Naive thymus-derived CD4-positive, alpha-beta T cell (primary cell): ENCODE data around the gene GPR107. TPM values are rescaled to one million over a fixed set of nuclear protein-coding genes. Genes with fewer than 3 reads are reported as not detected.

Experiments used
- ATAC-seq: fragments of 150-1000 bp; cut with Tn5 transposase; 2 replicates; pipeline ENCODE4 v1.10.0; 2021; ENCODE audit warnings: mild to moderate bottlenecking, moderate library complexity
- CTCF ChIA-PET: fragments of 350-600 bp; sonication (Branson Sonifier 250); formaldehyde crosslinking; loops from one replicate; lab custom pipeline; 2021; ENCODE audit warnings: antibody characterized with exemption; lab: Charles Lee
- POLR2A ChIA-PET: fragments of 350-600 bp; sonication (Branson Sonifier 250); formaldehyde crosslinking; loops from one replicate; lab custom pipeline; 2021; ENCODE audit warnings: antibody characterized with exemption, inconsistent platforms; lab: Charles Lee
- DNase-seq, 9 donors: peaks; one replicate each; pipeline versions ENCODE4 v3.0.0 to v3.0.0-alpha.2; 2020 to 2022; ENCODE audit warnings: mixed read lengths in 1 of 9
- H3K27ac ChIP-seq: one replicate; pipeline ENCODE4 v1.7.0; 2013; ENCODE audit warnings: mild to moderate bottlenecking, low read depth, low read length, moderate library complexity
- H3K27me3 ChIP-seq, 2 donors: one replicate each; pipeline ENCODE4 v1.7.0; 2013; ENCODE audit warnings: low read length in 2 of 2, mild to moderate bottlenecking in 2 of 2, moderate library complexity in 2 of 2; ENCODE audit not compliant: control insufficient read depth in 2 of 2, insufficient read depth in 2 of 2
- H3K36me3 ChIP-seq, 3 experiments: 1 replicate in 2 of 3; 2 replicates in 1 of 3; pipeline ENCODE4 v1.7.0; 2013; ENCODE audit warnings: low read length in 3 of 3, mild to moderate bottlenecking in 3 of 3, moderate library complexity in 1 of 3; ENCODE audit not compliant: insufficient read depth in 3 of 3, control insufficient read depth in 2 of 3
- H3K4me1 ChIP-seq, 2 donors: one replicate each; pipeline ENCODE4 v1.7.0; 2013; ENCODE audit warnings: low read length in 2 of 2, mild to moderate bottlenecking in 2 of 2, moderate library complexity in 1 of 2; ENCODE audit not compliant: control insufficient read depth in 2 of 2, insufficient read depth in 2 of 2
- H3K4me3 ChIP-seq: 2 replicates; pipeline ENCODE4 v1.7.0; 2013; ENCODE audit warnings: mild to moderate bottlenecking, low read length
- H3K9me3 ChIP-seq, 3 experiments: 1 replicate in 2 of 3; 2 replicates in 1 of 3; pipeline ENCODE4 v1.7.0; 2013; ENCODE audit warnings: low read length in 3 of 3; ENCODE audit not compliant: control insufficient read depth in 2 of 3
- H3K27ac Mint-ChIP-seq, 9 donors: one replicate each; pipeline ENCODE4 v1.8.0; 2020 to 2022; ENCODE audit warnings: mixed read lengths in 9 of 9, mild to moderate bottlenecking in 8 of 9, moderate library complexity in 5 of 9, inconsistent platforms in 2 of 9
- H3K27me3 Mint-ChIP-seq, 5 donors: one replicate each; pipeline ENCODE4 v1.8.0; 2021 to 2022; ENCODE audit warnings: mixed read lengths in 5 of 5, mild to moderate bottlenecking in 1 of 5
- H3K36me3 Mint-ChIP-seq, 5 donors: one replicate each; pipeline ENCODE4 v1.8.0; 2020 to 2022; ENCODE audit warnings: mixed read lengths in 5 of 5, mild to moderate bottlenecking in 3 of 5, inconsistent platforms in 1 of 5
- H3K4me1 Mint-ChIP-seq, 7 donors: one replicate each; pipeline ENCODE4 v1.8.0; 2020 to 2022; ENCODE audit warnings: mixed read lengths in 7 of 7, mild to moderate bottlenecking in 3 of 7, inconsistent platforms in 1 of 7
- H3K4me3 Mint-ChIP-seq, 10 donors: one replicate each; pipeline ENCODE4 v1.8.0; 2020 to 2022; ENCODE audit warnings: mild to moderate bottlenecking in 10 of 10, mixed read lengths in 10 of 10, moderate library complexity in 6 of 10, inconsistent platforms in 2 of 10
- H3K9me3 Mint-ChIP-seq, 11 donors: one replicate each; pipeline ENCODE4 v1.8.0; 2020 to 2022; ENCODE audit warnings: mixed read lengths in 11 of 11, mild to moderate bottlenecking in 4 of 11, inconsistent platforms in 1 of 11, moderate library complexity in 1 of 11
- intact Hi-C, 2 donors: fragments of 100-400 bp; cut with micrococcal nuclease; formaldehyde crosslinking; loops; one replicate each; pipeline ENCODE4 v1.15.1; 2023
- polyA plus RNA-seq, 2 donors: library from polyadenylated mRNA; unstranded; fragments of 300-500 nt; fragmentation: Illumina TruSeq; gene quantifications; one replicate each; pipeline ENCODE4 v1.2.3, GENCODE V29; 2021
- total RNA-seq, 6 experiments: library from RNA in 5 of 6; stranded (reverse) in 5 of 6; gene quantifications; 1 replicate in 5 of 6; 2 replicates in 1 of 6; pipeline ENCODE4 v1.2.3 and lab custom pipeline; 2021 to 2026

The GPR107 gene
- total and polyA plus RNA-seq, 7 experiments from 2014 or later = 2.8 to 24.0 (median 21.9) TPM

- no peaks in the 10 kb centered on the region for H3K36me3 ChIP-seq
- Mint-ChIP-seq H3K9me3 (peaks cover 0 to 2% (median 0%) of the 10 kb centered on the region in 11 donors), H3K4me3 (peak within 1 kb of the TSS; percentile 69 to 88 (median 80)), H3K27me3 (peaks cover 9 to 48% (median 18%) of the 10 kb centered on the region in 5 donors), H3K4me1 (peaks cover 0 to 12% (median 9%) of the 10 kb centered on the region in 7 donors), H3K27ac (peak within 1 kb of the TSS in 1 of 9 donors; percentile 37), H3K36me3 (no peaks in the 10 kb centered on the region)
- intact Hi-C loops = loop anchor here in 1 of 2 donors (5.0 kb wide), 1 partner anchor 45 kb away; no protein-coding TSS in a partner anchor
- DNase-seq = peak in 3 of 9 donors; percentile 4 to 48 (median 7)
- POLR2A ChIA-PET = no interaction called here
- CTCF ChIA-PET = no interaction called here
- peaks cover 0 to 3% of the 10 kb centered on the region in 2 donors for H3K27me3 ChIP-seq
- peaks cover 0 to 5% of the 10 kb centered on the region in 2 donors for H3K4me1 ChIP-seq
- ATAC-seq = peak; percentile 62
- no peaks in the 10 kb centered on the region for H3K9me3 ChIP-seq
- no peak within 1 kb of the TSS for H3K27ac ChIP-seq
- H3K4me3 ChIP-seq = no peak within 1 kb of the TSS
Measured at GRCh38 chr9:130172161-130172857, 118.6 kb downstream of the GPR107 start, which contains the start of gene NCS1. NCS1 (plus strand) TSS chr9:130172404; CDS start chr9:130172664, 260 bp downstream.

GRCh38 chr9:130172858-130173665, 119.4 kb downstream of the GPR107 start:
- H3K27me3 Mint-ChIP-seq = peaks cover 9 to 48% (median 18%) of the 10 kb centered on the region in 5 donors
- Histone ChIP-seq H3K4me3 (no peak overlapping the region), H3K9me3 (no peaks in the 10 kb centered on the region), H3K4me1 (peaks cover 0 to 5% of the 10 kb centered on the region in 2 donors), H3K36me3 (no peaks in the 10 kb centered on the region), H3K27ac (no peak overlapping the region), H3K27me3 (peaks cover 0 to 3% of the 10 kb centered on the region in 2 donors)
- peak in 4 of 9 donors; percentile 4 to 30 (median 9) for DNase-seq
- intact Hi-C loops = loop anchor here in 1 of 2 donors (5.0 kb wide), 1 partner anchor 46 kb away; no protein-coding TSS in a partner anchor
- ChIA-PET POLR2A (interaction anchor here (0.6 kb wide), 1 partner anchor 302 kb away, joined by 3 read pairs; no protein-coding TSS in a partner anchor), CTCF (no interaction called here)
- H3K9me3 Mint-ChIP-seq = peaks cover 0 to 2% (median 0%) of the 10 kb centered on the region in 11 donors
- no peak overlapping the region for H3K27ac Mint-ChIP-seq
- ATAC-seq = peak; percentile 50
- H3K36me3 Mint-ChIP-seq = no peaks in the 10 kb centered on the region
- peak overlapping the region; percentile 52 to 81 (median 70) for H3K4me3 Mint-ChIP-seq
- peaks cover 0 to 12% (median 9%) of the 10 kb centered on the region in 7 donors for H3K4me1 Mint-ChIP-seq

- peaks cover 0 to 5% of the 10 kb centered on the region in 2 donors for H3K4me1 ChIP-seq
- Mint-ChIP-seq H3K36me3 (no peaks in the 10 kb centered on the region), H3K27ac (no peak overlapping the region), H3K9me3 (peaks cover 0 to 2% (median 0%) of the 10 kb centered on the region in 11 donors), H3K4me3 (peak overlapping the region in 9 of 10 donors; percentile 35 to 81 (median 69)), H3K27me3 (peaks cover 9 to 48% (median 18%) of the 10 kb centered on the region in 5 donors), H3K4me1 (peaks cover 0 to 12% (median 9%) of the 10 kb centered on the region in 7 donors)
- no peak overlapping the region for H3K4me3 ChIP-seq
- H3K27me3 ChIP-seq = peaks cover 0 to 3% of the 10 kb centered on the region in 2 donors
- intact Hi-C loops = loop anchor here in 1 of 2 donors (5.0 kb wide), 1 partner anchor 46 kb away; no protein-coding TSS in a partner anchor
- H3K27ac ChIP-seq = no peak overlapping the region
- no peak for DNase-seq
- CTCF ChIA-PET = no interaction called here
- no peaks in the 10 kb centered on the region for H3K36me3 ChIP-seq
- no peaks in the 10 kb centered on the region for H3K9me3 ChIP-seq
- ATAC-seq = no peak
- POLR2A ChIA-PET = no interaction called here
Measured at GRCh38 chr9:130173666-130173983, 119.9 kb downstream of the GPR107 start.

- Mint-ChIP-seq H3K36me3 (no peaks in the 10 kb centered on the region), H3K27ac (no peak overlapping the region), H3K27me3 (peaks cover 9 to 45% (median 18%) of the 10 kb centered on the region in 5 donors), H3K9me3 (peaks cover 0 to under 1% (median 0%) of the 10 kb centered on the region in 11 donors), H3K4me1 (peaks cover 0 to 12% (median 7%) of the 10 kb centered on the region in 7 donors), H3K4me3 (peak overlapping the region in 9 of 10 donors; percentile 16 to 81 (median 62))
- peaks cover 0 to 3% of the 10 kb centered on the region in 2 donors for H3K27me3 ChIP-seq
- H3K27ac ChIP-seq = no peak overlapping the region
- peaks cover 0 to 5% of the 10 kb centered on the region in 2 donors for H3K4me1 ChIP-seq
- no peak for ATAC-seq
- H3K9me3 ChIP-seq = no peaks in the 10 kb centered on the region
- CTCF ChIA-PET = no interaction called here
- POLR2A ChIA-PET = interaction anchor here (0.7 kb wide), 1 partner anchor 21 kb away, joined by 3 read pairs; no protein-coding TSS in a partner anchor
- H3K36me3 ChIP-seq = no peaks in the 10 kb centered on the region
- no peak for DNase-seq
- intact Hi-C loops = loop anchor here in 1 of 2 donors (5.0 kb wide), 1 partner anchor 47 kb away; no protein-coding TSS in a partner anchor
- H3K4me3 ChIP-seq = no peak overlapping the region
Measured at GRCh38 chr9:130174025-130174424, 120.3 kb downstream of the GPR107 start.

GRCh38 chr9:130174920-130175321, 121.2 kb downstream of the GPR107 start:
- H3K9me3 ChIP-seq = no peaks in the 10 kb centered on the region
- peaks cover 0 to 5% of the 10 kb centered on the region in 2 donors for H3K4me1 ChIP-seq
- no peak for DNase-seq
- Mint-ChIP-seq H3K27ac (no peak overlapping the region), H3K4me1 (peaks cover 0 to 12% (median 5%) of the 10 kb centered on the region in 7 donors), H3K9me3 (no peaks in the 10 kb centered on the region), H3K4me3 (peak overlapping the region in 6 of 10 donors; percentile 20 to 69 (median 55)), H3K27me3 (peaks cover 9 to 38% (median 18%) of the 10 kb centered on the region in 5 donors), H3K36me3 (no peaks in the 10 kb centered on the region)
- H3K27me3 ChIP-seq = peaks cover 0 to 3% of the 10 kb centered on the region in 2 donors
- no peak for ATAC-seq
- H3K4me3 ChIP-seq = no peak overlapping the region
- ChIA-PET CTCF (no interaction called here), POLR2A (no interaction called here)
- no peaks in the 10 kb centered on the region for H3K36me3 ChIP-seq
- no peak overlapping the region for H3K27ac ChIP-seq
- intact Hi-C loops = loop anchor here in 1 of 2 donors (5.0 kb wide), 1 partner anchor 48 kb away; no protein-coding TSS in a partner anchor

GRCh38 chr9:130175355-130175754, 121.6 kb downstream of the GPR107 start:
- no peak overlapping the region for H3K27ac ChIP-seq
- POLR2A ChIA-PET = no interaction called here
- no peaks in the 10 kb centered on the region for H3K9me3 Mint-ChIP-seq
- CTCF ChIA-PET = no interaction called here
- H3K36me3 Mint-ChIP-seq = no peaks in the 10 kb centered on the region
- DNase-seq = no peak
- H3K27me3 ChIP-seq = peaks cover 0 to 3% of the 10 kb centered on the region in 2 donors
- H3K36me3 ChIP-seq = no peaks in the 10 kb centered on the region
- intact Hi-C loops = no loop called here
- peaks cover 9 to 35% (median 18%) of the 10 kb centered on the region in 5 donors for H3K27me3 Mint-ChIP-seq
- no peak overlapping the region for H3K4me3 ChIP-seq
- ATAC-seq = no peak
- no peak overlapping the region for H3K27ac Mint-ChIP-seq
- no peak overlapping the region for H3K4me3 Mint-ChIP-seq
- H3K9me3 ChIP-seq = no peaks in the 10 kb centered on the region
- peaks cover 0 to 12% (median 5%) of the 10 kb centered on the region in 7 donors for H3K4me1 Mint-ChIP-seq
- H3K4me1 ChIP-seq = peaks cover 0 to 5% of the 10 kb centered on the region in 2 donors
